GM19324 (cell line): ENCODE results near the gene UBQLN4.

ENCODE experiments used
- ATAC-seq: cut with Tn5 transposase; IDR thresholded peaks from one replicate; pipeline ENCODE4 v1.9.1; 2021; ENCODE audit warnings: mild to moderate bottlenecking, moderate library complexity; ENCODE audit not compliant: unreplicated experiment, low FRiP score

The UBQLN4 gene

DNA sequence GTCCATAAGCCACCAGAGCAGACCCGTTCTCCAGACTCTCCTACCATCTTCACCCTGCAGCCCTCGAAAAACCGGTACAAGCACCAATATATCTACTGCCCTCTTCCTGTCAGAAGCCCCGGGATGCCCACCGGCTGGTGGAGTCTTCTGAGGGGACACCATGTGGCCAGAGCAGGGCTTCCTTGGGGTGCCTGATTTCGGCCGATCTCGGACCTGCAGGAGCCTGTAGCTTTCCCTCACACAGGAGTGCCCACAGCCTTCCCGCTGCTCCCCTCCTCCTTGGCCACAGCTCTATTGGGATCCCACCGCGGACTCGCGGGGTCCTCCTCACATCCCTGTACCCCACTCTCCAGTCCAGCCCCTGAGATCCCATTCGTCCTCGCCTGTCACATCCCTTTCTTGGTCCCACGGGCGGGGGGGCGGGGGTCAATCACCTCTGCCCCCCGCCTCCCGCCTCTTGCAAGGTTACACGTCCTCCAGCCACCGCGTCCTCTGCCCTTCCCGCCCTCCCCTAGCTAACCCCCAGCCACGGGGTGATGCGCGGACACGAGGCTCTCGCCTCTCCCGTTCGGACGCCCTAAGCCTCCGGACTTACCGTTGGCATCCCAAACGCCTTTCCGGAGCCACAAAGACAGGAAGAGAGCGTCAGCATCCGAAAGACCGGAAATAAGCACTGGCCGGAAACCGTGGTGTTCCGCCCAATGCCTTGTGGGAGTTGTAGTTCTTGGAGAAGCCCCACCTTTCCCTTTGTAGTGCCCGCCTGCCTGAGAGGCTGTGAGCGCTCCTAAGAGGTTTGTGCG is 33.1 kb downstream of the UBQLN4 start, which contains the start of gene SSR2:
SSR2 (minus strand) TSS at position 659 of the 800 bp plus-strand sequence. CDS start 784 bp downstream, outside the sequence.
- peak; percentile 95 for ATAC-seq

DNA sequence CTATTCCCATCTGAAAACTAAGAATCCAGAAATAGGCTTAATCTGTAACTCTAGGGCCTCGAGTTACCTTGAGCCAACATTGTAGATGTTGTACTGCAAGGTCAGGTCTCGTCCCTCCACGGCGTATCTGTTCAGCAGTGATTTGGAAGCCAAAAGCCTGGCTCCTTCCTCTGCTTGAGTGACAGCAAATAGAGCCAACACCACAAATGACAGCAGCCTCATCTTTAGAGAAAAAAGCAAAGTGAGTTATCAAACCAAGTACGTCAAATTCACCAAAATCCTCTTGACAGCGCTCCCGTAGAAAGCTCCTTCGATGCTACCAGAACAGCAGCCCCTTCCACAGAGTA is 33.7 kb downstream of the UBQLN4 start:
- no peak for ATAC-seq

DNA sequence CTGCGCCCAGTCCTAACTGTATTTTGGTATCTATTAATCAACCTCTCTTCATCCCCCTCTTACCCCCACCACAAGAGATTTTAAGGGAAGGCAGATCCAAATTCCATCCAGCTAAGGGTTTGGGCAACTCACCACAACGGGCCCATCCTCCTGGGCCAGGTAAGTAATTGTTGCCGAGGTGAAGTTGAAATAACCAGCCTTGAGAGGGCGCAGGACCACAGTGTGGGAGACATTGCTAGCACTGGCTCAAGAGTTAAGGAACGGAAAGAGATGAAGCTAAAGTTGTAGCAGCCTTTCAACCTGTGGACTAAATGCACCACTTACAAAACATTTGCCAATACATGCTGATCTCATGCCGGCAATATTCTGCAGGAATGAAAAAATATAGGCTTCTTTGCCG is 38.8 kb downstream of the UBQLN4 start:
- no peak for ATAC-seq

DNA sequence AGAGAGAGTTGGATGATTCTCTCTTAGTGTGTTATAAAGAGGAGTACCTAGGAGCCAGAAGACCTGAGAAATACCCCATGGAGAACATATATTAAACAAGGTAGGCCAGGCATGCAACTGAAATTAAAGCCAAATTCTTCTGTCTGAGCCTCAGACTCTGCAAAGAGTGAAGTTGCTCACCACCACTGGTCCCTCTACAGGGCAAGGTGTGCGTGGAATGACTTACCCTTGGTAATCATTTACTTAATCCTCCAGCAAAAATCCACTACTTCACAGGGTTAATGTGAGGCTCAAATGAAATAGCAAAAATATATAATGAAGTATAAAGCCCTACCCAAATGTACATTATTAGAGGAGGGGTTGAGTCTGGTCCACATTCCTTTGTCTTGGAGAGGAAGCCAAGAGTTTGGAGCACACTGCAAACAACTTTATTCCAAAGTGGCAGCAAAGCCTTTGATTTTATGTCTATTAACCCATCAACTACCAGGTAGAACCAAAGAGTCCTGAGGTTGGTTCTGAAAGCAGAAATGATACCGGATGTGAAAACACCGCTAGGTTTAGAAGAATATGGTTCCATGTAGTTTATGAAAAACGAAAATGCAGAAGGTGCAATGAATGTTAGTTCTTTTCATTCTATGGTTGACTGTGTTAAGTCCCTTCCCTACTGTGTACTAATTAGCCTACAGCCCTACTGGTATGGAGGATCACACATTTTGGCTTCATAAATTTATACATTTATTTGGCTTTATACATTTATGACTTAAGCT is 41.4 kb downstream of the UBQLN4 start:
- peak; percentile 69 for ATAC-seq

DNA sequence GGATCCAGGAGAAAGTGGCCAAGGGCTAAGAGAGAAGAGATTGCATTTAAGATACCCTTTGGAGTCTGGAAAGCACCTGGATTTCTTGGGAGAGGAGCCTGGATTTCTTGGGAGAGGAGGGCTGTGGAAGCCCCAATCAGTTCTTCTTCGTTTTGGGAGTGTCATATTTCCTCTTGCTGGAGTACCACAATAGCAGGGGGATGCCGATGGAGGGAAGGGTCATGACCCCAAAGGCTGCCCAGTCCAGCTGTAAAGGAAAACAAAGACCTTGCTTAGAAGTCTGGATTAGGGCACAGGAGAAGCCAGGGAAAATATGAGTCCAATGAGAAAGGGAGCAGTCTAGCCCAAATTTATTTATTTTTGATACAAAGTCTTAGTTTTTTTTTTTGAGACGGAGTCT is 44.2 kb downstream of the UBQLN4 start:
- ATAC-seq: no peak

DNA sequence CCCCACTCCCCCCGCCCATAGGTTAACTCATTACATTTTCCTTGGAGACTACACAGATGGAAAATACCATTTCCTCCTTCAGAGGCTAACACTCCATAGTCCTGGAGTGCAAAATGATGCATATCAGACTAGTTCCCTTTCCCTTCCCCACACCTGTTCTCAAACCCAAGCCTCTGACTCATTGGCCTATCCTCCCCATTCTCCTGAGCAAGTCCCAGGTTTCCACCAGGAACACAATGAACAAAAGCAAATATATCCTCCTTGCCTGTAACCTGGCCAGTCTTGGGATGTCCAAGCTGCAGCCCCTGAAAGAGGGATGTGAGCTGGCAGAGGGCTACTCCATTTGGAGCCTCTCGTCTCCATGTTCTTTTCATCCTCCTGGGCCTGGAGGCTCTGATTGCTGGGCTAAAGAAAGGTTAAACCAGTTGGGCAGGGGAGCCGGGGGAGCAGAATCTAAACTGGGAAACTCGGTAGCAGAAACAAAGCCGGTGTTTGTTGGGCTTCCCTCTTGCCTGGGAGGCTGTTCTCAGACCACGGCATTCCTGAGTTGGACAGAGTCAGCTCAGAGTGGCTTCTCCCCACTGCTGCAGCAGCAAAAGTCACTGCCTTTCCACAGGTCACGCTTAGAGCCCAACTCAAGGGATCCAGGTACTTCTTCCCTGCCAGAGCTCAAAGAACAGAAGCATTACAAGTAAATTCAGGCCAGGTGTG is 46.8 kb downstream of the UBQLN4 start:
- no peak for ATAC-seq

DNA sequence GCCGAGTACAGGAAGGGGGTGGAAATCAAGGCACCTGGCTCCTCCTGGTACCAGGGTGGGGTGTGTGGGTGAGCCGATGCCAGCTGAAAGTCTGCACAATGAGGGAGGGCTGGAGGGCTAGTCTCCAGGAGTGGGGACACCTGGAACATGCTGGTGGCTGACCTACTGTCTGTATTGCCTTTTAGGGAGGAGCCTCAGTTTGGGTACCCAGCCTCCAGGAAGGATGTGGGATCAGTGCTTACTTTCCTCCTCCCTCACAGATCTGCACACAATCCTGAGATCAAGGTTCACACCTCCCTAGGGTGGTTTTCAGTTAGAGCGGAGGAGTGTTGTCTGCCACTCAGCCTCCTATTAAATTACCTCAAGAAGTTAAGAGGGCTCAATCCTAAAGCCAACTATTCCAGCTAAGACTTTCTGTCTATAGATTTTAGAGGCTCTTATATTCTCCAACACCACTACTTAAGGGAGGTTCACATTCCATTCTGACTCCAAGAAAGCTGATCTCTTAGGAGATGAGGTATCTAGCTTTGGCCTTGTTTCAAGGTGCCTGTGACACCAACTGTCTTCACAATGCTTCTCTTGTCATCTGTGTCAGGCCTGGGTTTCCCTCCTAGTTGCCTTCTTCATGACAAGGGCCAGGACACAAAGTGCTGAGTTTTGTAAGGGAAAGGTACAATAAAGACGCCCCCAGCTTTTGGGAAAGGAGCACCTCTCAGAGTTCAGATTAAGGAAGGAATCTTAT is 48.6 kb downstream of the UBQLN4 start:
- no peak for ATAC-seq

DNA sequence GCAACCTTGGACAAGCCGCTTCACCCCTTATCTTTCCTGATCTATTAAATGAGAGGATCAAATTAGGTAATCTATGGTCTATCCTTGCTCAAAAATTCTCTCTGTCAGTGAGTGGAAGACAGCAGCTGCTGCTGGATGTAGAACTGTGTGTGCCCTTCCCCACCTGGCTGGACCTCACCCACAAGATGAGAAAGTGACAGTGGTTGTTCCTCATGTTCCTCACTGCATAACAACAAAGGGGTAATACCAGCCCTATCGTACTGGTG is 49.7 kb downstream of the UBQLN4 start:
- no peak for ATAC-seq

DNA sequence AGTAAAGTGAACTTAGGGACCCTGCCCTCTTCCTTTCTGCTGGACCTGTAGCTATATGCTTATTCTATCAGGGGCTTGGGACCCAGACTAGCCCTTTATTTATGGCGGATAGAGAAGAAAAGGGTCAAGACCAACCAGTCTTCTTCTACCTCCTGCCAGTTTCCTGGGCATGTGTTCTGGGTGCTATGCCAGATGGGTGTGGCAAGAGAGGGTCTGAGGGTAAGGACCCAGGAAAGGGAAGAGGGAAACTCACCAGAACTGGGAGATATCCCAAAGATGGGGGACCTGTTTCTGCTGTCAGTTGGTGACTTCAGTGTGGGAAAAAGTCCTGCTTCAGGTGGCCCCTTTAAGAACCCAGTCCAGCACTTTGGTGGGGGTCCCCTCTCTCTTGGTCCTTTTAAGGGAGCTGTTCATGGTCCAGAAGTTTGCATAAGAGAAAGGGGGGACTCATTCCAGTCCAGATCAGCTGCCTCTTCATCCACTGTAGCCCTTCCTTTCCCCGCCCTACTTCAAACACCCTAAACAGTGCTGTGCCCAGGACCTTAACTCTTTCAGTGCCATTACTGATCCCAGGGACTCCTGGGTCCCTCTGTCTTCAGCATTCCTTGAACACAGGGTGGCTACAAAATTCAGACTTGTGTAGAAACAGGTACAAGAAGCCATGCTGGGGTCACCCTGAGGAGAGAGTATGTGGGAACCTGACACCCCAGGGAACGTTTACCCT is 51.2 kb downstream of the UBQLN4 start:
- no peak for ATAC-seq

DNA sequence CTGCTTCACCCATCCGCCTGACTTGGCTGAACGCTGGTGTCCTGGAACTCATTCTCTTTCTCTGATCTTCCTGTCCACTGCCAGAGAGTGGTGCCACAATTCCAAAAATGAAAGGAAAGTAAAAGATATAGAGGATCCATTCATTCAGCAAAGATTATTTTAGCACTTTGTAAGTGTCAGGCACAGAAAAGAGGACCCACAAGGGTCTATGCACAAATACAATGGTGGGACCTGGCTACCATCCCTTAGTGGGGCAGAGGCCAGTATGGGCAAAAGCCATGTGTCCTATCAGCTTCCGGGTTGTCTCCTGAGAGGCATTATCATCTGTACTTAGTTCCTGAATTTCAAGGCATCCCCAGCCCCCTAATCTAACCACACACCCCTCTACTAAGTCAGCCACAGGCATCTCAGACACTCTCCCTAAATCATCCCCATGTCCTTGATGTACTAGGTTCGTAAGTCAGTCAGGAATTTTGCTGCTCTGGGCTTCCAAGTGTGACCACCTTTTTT is 51.9 kb downstream of the UBQLN4 start:
- no peak for ATAC-seq

DNA sequence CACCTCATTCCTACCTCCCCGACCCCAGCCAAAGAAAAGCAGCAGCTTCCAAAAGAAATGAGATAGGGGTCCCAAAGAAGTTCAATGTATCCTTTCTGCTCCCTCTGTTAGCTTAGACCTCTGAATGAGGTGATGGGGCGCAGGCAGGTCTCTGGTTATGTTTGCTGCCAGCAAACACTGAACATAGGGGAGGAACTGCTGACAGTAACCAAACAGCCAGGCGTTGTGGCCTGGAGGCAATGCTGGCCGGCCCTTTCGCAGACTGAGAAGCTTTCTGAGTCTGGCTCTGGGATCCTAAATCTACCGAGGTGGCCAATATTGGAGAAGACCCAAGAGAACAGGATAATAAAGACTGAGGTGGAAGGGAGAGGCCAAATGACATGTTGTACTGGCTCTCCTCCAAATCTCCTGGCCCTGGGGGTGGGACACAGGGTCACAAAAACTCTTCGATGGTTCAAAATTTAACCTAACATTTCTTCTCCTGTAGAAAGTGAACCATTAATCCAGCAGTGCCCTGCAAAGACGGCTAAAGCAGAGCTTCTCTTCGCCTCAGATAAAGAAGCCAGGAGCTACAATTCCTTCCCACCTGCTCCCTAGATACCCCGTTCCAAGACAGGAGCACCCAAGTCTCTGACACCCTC is 52.5 kb downstream of the UBQLN4 start:
- ATAC-seq: no peak

DNA sequence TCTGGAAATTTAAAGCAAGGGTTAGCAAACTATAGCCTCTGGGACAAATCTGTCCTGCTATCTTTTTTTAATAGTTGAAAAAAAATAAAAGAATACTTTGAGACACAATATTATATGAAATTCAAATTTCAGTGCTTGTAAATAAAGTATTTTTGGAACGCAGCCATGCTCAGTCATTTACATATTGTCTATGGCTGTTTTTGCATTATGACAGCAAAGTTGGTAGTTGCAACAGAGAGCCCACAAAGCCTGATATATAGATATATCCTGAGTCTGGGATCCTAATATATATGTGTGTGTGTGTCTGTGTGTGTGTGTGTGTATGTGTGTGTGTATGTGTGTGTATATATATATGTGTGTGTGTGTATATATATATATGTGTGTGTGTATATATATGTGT is 53.6 kb downstream of the UBQLN4 start:
- ATAC-seq: no peak

DNA sequence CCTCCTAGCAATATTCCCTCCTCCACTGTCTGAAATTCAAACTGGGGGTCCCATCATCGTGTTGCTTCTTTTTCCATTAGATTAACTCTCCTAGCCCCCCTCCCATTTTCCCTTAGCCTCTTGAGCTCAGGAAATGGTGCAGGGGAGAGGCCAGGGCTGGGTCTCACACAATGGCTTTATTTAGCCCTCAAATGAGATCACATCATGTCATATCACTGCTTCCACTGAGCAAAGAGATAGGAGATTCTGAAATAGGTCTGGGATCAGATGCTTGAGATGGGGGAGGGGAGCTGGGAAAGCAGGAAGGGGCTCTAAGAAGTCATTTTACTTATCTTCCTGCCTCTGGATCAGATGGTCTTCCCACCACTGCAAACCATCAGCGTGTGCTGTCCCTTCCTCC is 57.4 kb downstream of the UBQLN4 start:
- ATAC-seq: no peak

DNA sequence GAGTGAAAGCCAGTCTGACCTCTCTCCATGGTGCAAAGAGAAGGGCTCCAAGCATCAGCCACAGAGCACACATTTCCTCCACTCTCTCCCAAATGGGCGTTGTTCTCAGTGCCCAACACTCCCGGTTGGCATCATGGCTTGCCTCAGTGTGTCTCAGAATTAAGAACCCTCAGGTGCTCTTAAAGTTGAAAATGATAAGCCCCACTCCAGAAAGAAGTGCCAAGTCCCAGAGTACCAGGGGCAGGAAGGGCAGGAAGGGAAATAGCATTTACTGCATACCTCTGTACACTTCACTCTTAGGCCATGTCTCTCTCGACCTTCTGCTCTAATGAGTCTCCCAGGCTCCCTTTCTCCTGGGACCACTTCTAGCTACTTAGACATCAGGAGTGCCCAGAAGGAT is 60.0 kb downstream of the UBQLN4 start:
- no peak for ATAC-seq

DNA sequence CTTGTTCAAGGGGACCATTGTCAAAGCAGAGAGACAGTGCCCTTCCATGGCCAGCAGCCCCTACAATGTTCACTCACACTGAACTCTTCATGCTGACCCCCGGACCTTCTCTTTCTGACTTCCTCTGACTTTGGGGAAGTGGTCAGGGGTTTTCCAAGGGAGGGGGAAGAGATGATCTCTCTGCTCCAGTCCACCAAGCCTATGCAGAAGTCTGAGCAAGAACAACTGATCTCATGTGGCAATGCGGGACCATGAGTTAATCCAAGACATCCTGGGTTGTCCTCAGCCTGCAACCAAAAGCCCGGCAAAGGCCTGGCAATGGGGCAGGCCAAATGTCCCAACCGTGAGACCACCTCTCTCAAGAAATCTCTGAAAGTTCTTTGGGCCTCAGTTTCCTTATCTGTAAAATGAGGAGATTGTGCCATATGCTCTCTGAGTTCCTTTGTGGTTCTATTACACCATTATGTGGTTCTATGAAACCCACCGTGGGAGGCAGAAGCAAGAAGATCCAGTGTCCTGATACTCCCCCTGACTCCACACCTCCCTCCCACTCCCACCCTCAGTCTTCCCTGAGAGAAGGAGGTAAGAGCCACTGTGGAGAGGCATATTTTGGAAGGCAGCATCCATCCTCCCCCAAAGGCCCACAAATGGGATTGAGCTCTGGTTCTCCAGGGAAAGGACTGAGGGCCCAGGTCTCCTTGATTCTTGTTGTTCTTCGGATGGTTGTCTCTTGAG is 63.4 kb downstream of the UBQLN4 start:
- no peak for ATAC-seq

DNA sequence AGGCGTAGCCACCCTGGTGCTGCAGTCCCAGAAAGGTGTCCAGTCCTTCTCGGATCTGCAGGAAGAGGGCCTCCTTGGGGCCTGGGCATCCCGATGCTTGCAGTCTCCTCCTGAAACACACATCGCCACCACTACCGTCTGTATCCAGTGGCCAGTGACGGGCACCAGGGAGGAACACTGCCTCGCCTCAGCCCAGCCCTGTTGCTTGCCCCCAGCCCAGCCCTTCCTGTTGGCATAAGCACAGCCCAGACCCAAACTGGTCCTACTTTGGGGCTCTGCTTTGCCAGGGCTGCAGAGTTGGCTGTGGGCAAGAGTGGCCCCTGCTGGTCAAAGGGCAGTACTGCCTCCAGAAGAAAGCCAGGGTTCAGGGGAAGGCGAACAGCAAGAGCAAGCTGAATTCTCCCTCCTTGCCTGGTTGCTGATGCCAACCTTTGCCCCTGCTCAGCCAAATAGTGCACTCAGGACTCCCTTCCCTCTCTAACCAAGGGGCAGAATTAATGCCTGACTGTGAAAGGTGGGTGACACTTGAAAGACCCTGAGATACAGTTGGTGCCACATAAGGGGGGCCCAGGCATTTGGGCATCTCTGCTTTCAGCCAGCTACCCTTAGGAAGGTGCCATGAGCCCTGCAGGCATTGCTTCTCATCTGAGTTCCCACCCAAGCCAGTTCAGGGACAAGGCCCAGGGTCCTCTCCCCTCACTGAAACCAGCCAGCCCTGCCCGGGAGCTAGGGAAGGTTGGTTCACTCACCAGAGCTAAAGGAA is 64.2 kb downstream of the UBQLN4 start:
- no peak for ATAC-seq
